ENCODE results near the gene CAMSAP1. TPM values are rescaled to one million over a fixed set of nuclear protein-coding genes. Genes with fewer than 3 reads are reported as not detected.
"Not testable (repeated sequence)": the region's sequence is repeated elsewhere in the genome, so short reads cannot be mapped to it uniquely, and the experiment has no call there.

CAMSAP1 gene
- total and polyA plus RNA-seq, 2 donors (not counting 1 experiment from before 2014, with no cell fraction given): 6.6 to 31.0 TPM

DNA sequence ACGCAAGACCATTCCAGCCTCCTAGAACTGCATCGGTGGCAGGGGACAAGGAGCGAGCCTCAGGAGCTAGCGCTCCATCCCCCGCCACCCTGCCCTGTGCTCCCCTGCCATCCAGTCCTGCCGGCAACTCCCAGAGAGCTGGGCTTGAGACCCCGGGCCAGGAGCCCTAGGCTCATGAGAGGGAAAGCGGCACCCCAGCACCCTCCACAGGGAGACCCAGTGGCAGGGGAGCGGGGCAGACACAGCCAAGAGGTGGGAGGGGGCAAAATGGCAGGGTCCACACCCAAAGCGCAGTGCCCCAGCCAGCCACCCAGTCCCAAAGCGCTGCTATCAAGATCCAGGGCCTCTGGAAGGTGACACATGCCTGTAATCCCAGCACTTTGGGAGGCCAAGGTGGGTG, 41.1 kb upstream of the CAMSAP1 start:
- Histone ChIP-seq H2AFZ (ENCODE audit: insufficient read depth, low read depth, low read length, poor library complexity, severe bottlenecking) (no peak overlapping the region), H3K27ac (ENCODE audit: low read length in 2 of 2) (no peak overlapping the region), H3K4me3 (ENCODE audit: control extremely low read depth in 1 of 5, extremely low read depth in 1 of 5, insufficient read depth in 1 of 5, low read depth in 2 of 5, low read length in 4 of 5) (no peak overlapping the region), H3K4me1 (ENCODE audit: control insufficient read depth in 2 of 2, insufficient read depth in 2 of 2, low read length in 2 of 2) (no peaks in the 10 kb centered on the region), H3K36me3 (replicated peaks in 1 of 2; ENCODE audit: control extremely low read depth in 1 of 2, control insufficient read depth in 1 of 2, extremely low read depth in 1 of 2, insufficient read depth in 2 of 2, low read length in 1 of 2) (peaks cover 1 to 49% of the 10 kb centered on the region in 2 experiments), H3K9ac (ENCODE audit: low read length) (no peak overlapping the region), H3K27me3 (replicated peaks in 1 of 4; ENCODE audit: control extremely low read depth in 1 of 4, control insufficient read depth in 3 of 4, insufficient read depth in 4 of 4, low read length in 3 of 4) (no peaks in the 10 kb centered on the region), H3K4me2 (replicated peaks; ENCODE audit: low read depth, low read length, poor library complexity, severe bottlenecking) (no peak overlapping the region), H3K9me3 (ENCODE audit: control extremely low read depth in 1 of 3, control insufficient read depth in 2 of 3, insufficient read depth in 1 of 3, low read length in 2 of 3) (no peaks in the 10 kb centered on the region), H4K20me1 (ENCODE audit: control insufficient read depth, insufficient read depth, low read length, poor library complexity, severe bottlenecking) (no peaks in the 10 kb centered on the region), H3K79me2 (ENCODE audit: control insufficient read depth, insufficient read depth, low read length) (peaks cover 2% of the 10 kb centered on the region)
- WGBS (ENCODE audit: insufficient coverage): 100% methylated on average over 4 of the region's 11 CpGs
- ChIA-PET POLR2A (no interaction called here), CTCF (no interaction called here)
- H3K27ac Mint-ChIP-seq: no peak overlapping the region
- H3K9me3 Mint-ChIP-seq (ENCODE audit: insufficient read depth): no peaks in the 10 kb centered on the region
- ATAC-seq (ENCODE audit: low read depth) (no peak), DNase-seq (no peak)
- no peaks in the 10 kb centered on the region for H3K27me3 Mint-ChIP-seq
- TF ChIP-seq EZH2 (IDR thresholded peaks at IDR 0.05; ENCODE audit: borderline replicate concordance, insufficient read depth, low read depth, low read length, poor library complexity, severe bottlenecking): no peak
- TF ChIP-seq, protein P1, sequence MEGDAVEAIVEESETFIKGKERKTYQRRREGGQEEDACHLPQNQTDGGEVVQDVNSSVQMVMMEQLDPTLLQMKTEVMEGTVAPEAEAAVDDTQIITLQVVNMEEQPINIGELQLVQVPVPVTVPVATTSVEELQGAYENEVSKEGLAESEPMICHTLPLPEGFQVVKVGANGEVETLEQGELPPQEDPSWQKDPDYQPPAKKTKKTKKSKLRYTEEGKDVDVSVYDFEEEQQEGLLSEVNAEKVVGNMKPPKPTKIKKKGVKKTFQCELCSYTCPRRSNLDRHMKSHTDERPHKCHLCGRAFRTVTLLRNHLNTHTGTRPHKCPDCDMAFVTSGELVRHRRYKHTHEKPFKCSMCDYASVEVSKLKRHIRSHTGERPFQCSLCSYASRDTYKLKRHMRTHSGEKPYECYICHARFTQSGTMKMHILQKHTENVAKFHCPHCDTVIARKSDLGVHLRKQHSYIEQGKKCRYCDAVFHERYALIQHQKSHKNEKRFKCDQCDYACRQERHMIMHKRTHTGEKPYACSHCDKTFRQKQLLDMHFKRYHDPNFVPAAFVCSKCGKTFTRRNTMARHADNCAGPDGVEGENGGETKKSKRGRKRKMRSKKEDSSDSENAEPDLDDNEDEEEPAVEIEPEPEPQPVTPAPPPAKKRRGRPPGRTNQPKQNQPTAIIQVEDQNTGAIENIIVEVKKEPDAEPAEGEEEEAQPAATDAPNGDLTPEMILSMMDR (IDR thresholded peaks at IDR 0.05): no peak
- no peaks in the 10 kb centered on the region for H3K4me1 Mint-ChIP-seq
- intact Hi-C loops (cut with micrococcal nuclease): no loop called here
- no peak overlapping the region for H3K4me3 Mint-ChIP-seq

DNA sequence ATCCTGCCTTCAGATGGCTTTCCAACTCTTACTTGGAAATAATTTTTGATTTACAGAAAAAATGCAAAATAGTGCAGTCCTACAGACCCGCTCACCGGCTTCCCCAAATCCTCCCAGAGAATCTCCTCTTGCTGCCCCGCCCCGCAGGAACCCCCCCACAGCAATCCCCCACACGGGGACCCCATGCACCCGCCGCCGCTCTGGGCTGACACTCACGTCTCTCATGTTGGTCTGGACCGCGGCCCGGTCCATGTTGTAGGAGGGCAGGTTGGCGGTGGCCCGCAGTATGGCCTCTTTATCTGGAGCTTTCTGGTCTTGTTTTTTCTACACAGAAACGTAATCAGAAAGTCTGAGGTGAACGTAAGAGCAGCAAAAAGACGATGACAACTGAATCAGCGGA, 40.2 kb upstream of the CAMSAP1 start:
- H3K27me3 ChIP-seq (replicated peaks in 1 of 4; ENCODE audit: control extremely low read depth in 1 of 4, control insufficient read depth in 3 of 4, insufficient read depth in 4 of 4, low read length in 3 of 4): no peaks in the 10 kb centered on the region
- no peaks in the 10 kb centered on the region for H3K4me1 Mint-ChIP-seq
- H3K4me1 ChIP-seq (ENCODE audit: control insufficient read depth in 2 of 2, insufficient read depth in 2 of 2, low read length in 2 of 2): no peaks in the 10 kb centered on the region
- ChIA-PET POLR2A (no interaction called here), CTCF (no interaction called here)
- no peak overlapping the region for H3K27ac ChIP-seq (ENCODE audit: low read length in 2 of 2)
- H3K4me3 ChIP-seq (ENCODE audit: control extremely low read depth in 1 of 5, extremely low read depth in 1 of 5, insufficient read depth in 1 of 5, low read depth in 2 of 5, low read length in 4 of 5): no peak overlapping the region
- no peaks in the 10 kb centered on the region for H3K9me3 Mint-ChIP-seq (ENCODE audit: insufficient read depth)
- H2AFZ ChIP-seq (ENCODE audit: insufficient read depth, low read depth, low read length, poor library complexity, severe bottlenecking): no peak overlapping the region
- H3K27me3 Mint-ChIP-seq: no peaks in the 10 kb centered on the region
- no peaks in the 10 kb centered on the region for H4K20me1 ChIP-seq (ENCODE audit: control insufficient read depth, insufficient read depth, low read length, poor library complexity, severe bottlenecking)
- H3K9ac ChIP-seq (ENCODE audit: low read length): no peak overlapping the region
- DNase-seq (no peak), ATAC-seq (ENCODE audit: low read depth) (no peak)
- no peaks in the 10 kb centered on the region for H3K9me3 ChIP-seq (ENCODE audit: control extremely low read depth in 1 of 3, control insufficient read depth in 2 of 3, insufficient read depth in 1 of 3, low read length in 2 of 3)
- peaks cover 1 to 55% of the 10 kb centered on the region in 2 experiments for H3K36me3 ChIP-seq (replicated peaks in 1 of 2; ENCODE audit: control extremely low read depth in 1 of 2, control insufficient read depth in 1 of 2, extremely low read depth in 1 of 2, insufficient read depth in 2 of 2, low read length in 1 of 2)
- no peak overlapping the region for H3K4me2 ChIP-seq (replicated peaks; ENCODE audit: low read depth, low read length, poor library complexity, severe bottlenecking)
- 98% methylated on average over 14 of the region's 18 CpGs for WGBS (ENCODE audit: insufficient coverage)
- intact Hi-C loops (cut with micrococcal nuclease): no loop called here
- H3K27ac Mint-ChIP-seq: no peak overlapping the region
- no peak for TF ChIP-seq EZH2 (IDR thresholded peaks at IDR 0.05; ENCODE audit: borderline replicate concordance, insufficient read depth, low read depth, low read length, poor library complexity, severe bottlenecking)
- TF ChIP-seq, protein P1 (IDR thresholded peaks at IDR 0.05): no peak
- H3K79me2 ChIP-seq (ENCODE audit: control insufficient read depth, insufficient read depth, low read length): peaks cover 2% of the 10 kb centered on the region
- no peak overlapping the region for H3K4me3 Mint-ChIP-seq

DNA sequence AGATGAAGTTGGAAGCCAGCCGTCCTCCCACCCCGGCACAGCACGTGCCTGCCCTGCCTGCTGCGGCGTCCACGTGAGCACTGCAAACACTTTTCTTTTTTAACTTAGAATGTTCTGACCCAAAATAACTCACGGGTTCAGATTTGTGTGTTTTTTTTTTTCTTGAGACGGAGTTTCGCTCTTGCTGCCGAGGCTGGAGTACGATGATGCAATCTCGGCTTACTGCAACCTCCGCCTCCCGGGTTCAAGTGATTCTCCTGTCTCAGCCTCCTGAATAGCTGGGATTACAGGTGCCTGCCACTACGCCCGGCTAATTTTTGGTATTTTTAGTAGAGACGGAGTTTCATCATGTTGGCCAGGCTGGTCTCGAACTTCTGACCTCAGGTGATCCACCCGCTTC, 39.8 kb upstream of the CAMSAP1 start:
- H3K9ac ChIP-seq (ENCODE audit: low read length); ATAC-seq (ENCODE audit: low read depth); H2AFZ ChIP-seq (ENCODE audit: insufficient read depth, low read depth, low read length, poor library complexity, severe bottlenecking); H3K4me1 Mint-ChIP-seq; H3K4me3 Mint-ChIP-seq; H3K27me3 ChIP-seq (replicated peaks in 1 of 4; ENCODE audit: control extremely low read depth in 1 of 4, control insufficient read depth in 3 of 4, insufficient read depth in 4 of 4, low read length in 3 of 4); H3K4me3 ChIP-seq (ENCODE audit: control extremely low read depth in 1 of 5, extremely low read depth in 1 of 5, insufficient read depth in 1 of 5, low read depth in 2 of 5, low read length in 4 of 5); H3K9me3 Mint-ChIP-seq (ENCODE audit: insufficient read depth); POLR2A ChIA-PET; H3K79me2 ChIP-seq (ENCODE audit: control insufficient read depth, insufficient read depth, low read length); CTCF ChIA-PET; H3K27me3 Mint-ChIP-seq; H3K9me3 ChIP-seq (ENCODE audit: control extremely low read depth in 1 of 3, control insufficient read depth in 2 of 3, insufficient read depth in 1 of 3, low read length in 2 of 3); H3K27ac ChIP-seq (ENCODE audit: low read length in 2 of 2); intact Hi-C loops (cut with micrococcal nuclease); H3K27ac Mint-ChIP-seq; H4K20me1 ChIP-seq (ENCODE audit: control insufficient read depth, insufficient read depth, low read length, poor library complexity, severe bottlenecking); DNase-seq; H3K4me1 ChIP-seq (ENCODE audit: control insufficient read depth in 2 of 2, insufficient read depth in 2 of 2, low read length in 2 of 2); H3K4me2 ChIP-seq (replicated peaks; ENCODE audit: low read depth, low read length, poor library complexity, severe bottlenecking): not testable (repeated sequence)
- 98% methylated on average over 19 of the region's 19 CpGs for WGBS (ENCODE audit: insufficient coverage)
- peaks cover 1 to 51% of the 10 kb centered on the region in 2 experiments for H3K36me3 ChIP-seq (replicated peaks in 1 of 2; ENCODE audit: control extremely low read depth in 1 of 2, control insufficient read depth in 1 of 2, extremely low read depth in 1 of 2, insufficient read depth in 2 of 2, low read length in 1 of 2)
